ENCODE measurements around the gene TUT7. TPM values are rescaled to one million over a fixed set of nuclear protein-coding genes. Genes with fewer than 3 reads are reported as not detected.

The TUT7 gene
- total RNA-seq, 1 donor from 2014 or later, result 28.5 TPM

DNA sequence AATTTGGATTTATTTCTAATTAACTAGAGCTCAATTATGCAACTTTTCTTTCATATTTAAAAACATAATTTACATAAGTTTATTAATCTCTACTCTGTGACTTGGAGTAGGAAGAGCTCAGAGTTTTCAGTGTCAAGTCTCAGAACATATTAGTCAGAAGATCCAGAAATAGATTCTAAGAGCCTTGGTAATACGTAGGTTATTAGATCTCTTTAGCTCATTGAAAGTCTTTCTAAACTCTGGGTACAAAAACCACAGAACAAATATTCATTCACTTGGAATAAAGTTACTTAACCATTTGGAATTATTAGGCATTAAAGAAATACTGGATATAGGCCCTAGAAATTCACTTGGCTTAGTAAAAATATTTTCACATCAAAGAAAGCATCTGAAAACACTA is 45.5 kb downstream of the TUT7 start:
- no peak overlapping the region for H3K4me3 ChIP-seq
- DNase-seq (ENCODE audit: low spot score), result no peak
- H3K79me2 ChIP-seq (ENCODE audit: low read depth), result no peaks in the 10 kb centered on the region
- H3K4me1 ChIP-seq, result peaks cover 8% of the 10 kb centered on the region
- no peaks in the 10 kb centered on the region for H4K20me1 ChIP-seq (ENCODE audit: low read depth)
- Mint-ChIP-seq H3K36me3 (peaks cover 39% of the 10 kb centered on the region), H3K27ac (no peak overlapping the region), H3K4me3 (no peak overlapping the region), H3K27me3 (ENCODE audit: insufficient read depth, low read depth) (peaks cover 2% of the 10 kb centered on the region), H3K4me1 (peaks cover 3% of the 10 kb centered on the region), H3K9me3 (peaks cover 4% of the 10 kb centered on the region)
- H3K9me3 ChIP-seq (ENCODE audit: low read depth), result no peaks in the 10 kb centered on the region
- H3K4me2 ChIP-seq, result no peak overlapping the region
- no peaks in the 10 kb centered on the region for H3K27me3 ChIP-seq
- TF ChIP-seq EZH2phosphoT487 (IDR thresholded peaks at IDR 0.05), result no peak
- TF ChIP-seq CTCF (IDR thresholded peaks at IDR 0.05), result no peak
- TF ChIP-seq EZH2 (IDR thresholded peaks at IDR 0.05), result no peak
- peaks cover 26% of the 10 kb centered on the region for H3K36me3 ChIP-seq
- no peak overlapping the region for H3K9ac ChIP-seq
- H2AFZ ChIP-seq (replicated peaks), result no peak overlapping the region
- no peak overlapping the region for H3K27ac ChIP-seq
- peaks cover 3% of the 10 kb centered on the region for H3F3A ChIP-seq (ENCODE audit: low read depth)

- Histone ChIP-seq H3K9ac (no peak overlapping the region), H2AFZ (replicated peaks) (no peak overlapping the region), H3K79me2 (ENCODE audit: low read depth) (no peaks in the 10 kb centered on the region), H3K9me3 (ENCODE audit: low read depth) (no peaks in the 10 kb centered on the region), H3F3A (ENCODE audit: low read depth) (peaks cover 5% of the 10 kb centered on the region), H3K4me1 (peaks cover 13% of the 10 kb centered on the region), H3K36me3 (peaks cover 24% of the 10 kb centered on the region), H3K4me3 (no peak overlapping the region), H3K27me3 (no peaks in the 10 kb centered on the region), H3K27ac (peak overlapping the region; percentile 5), H4K20me1 (ENCODE audit: low read depth) (peaks cover 3% of the 10 kb centered on the region), H3K4me2 (no peak overlapping the region)
- no peaks in the 10 kb centered on the region for H3K9me3 Mint-ChIP-seq
- no peak for TF ChIP-seq CTCF (IDR thresholded peaks at IDR 0.05)
- no peak for TF ChIP-seq EZH2 (IDR thresholded peaks at IDR 0.05)
- no peak for TF ChIP-seq EZH2phosphoT487 (IDR thresholded peaks at IDR 0.05)
- H3K4me1 Mint-ChIP-seq, result peaks cover 6% of the 10 kb centered on the region
- peaks cover 27% of the 10 kb centered on the region for H3K36me3 Mint-ChIP-seq
- DNase-seq (ENCODE audit: low spot score), result no peak
- H3K4me3 Mint-ChIP-seq, result no peak overlapping the region
- H3K27me3 Mint-ChIP-seq (ENCODE audit: insufficient read depth, low read depth), result peaks cover 2% of the 10 kb centered on the region
- H3K27ac Mint-ChIP-seq, result peak overlapping the region; percentile 15
These were observed 49.9 kb downstream of the TUT7 start for GRCh38 chr9:86304236-86304730.

- TF ChIP-seq EZH2phosphoT487 (IDR thresholded peaks at IDR 0.05) (no peak), EZH2 (IDR thresholded peaks at IDR 0.05) (no peak), CTCF (IDR thresholded peaks at IDR 0.05) (no peak)
- Histone ChIP-seq H3K4me3 (no peak overlapping the region), H3K4me1 (peaks cover 13% of the 10 kb centered on the region), H3K9me3 (ENCODE audit: low read depth) (no peaks in the 10 kb centered on the region), H3K27me3 (no peaks in the 10 kb centered on the region), H3K27ac (no peak overlapping the region), H2AFZ (replicated peaks) (no peak overlapping the region), H3K9ac (no peak overlapping the region), H4K20me1 (ENCODE audit: low read depth) (peaks cover 3% of the 10 kb centered on the region), H3K36me3 (peaks cover 15% of the 10 kb centered on the region), H3K79me2 (ENCODE audit: low read depth) (no peaks in the 10 kb centered on the region), H3K4me2 (no peak overlapping the region), H3F3A (ENCODE audit: low read depth) (peaks cover 5% of the 10 kb centered on the region)
- no peak for DNase-seq (ENCODE audit: low spot score)
- Mint-ChIP-seq H3K27ac (no peak overlapping the region), H3K4me3 (no peak overlapping the region), H3K4me1 (peaks cover 6% of the 10 kb centered on the region), H3K27me3 (ENCODE audit: insufficient read depth, low read depth) (peaks cover 2% of the 10 kb centered on the region), H3K36me3 (peaks cover 24% of the 10 kb centered on the region), H3K9me3 (no peaks in the 10 kb centered on the region)
These were observed 50.8 kb downstream of the TUT7 start for GRCh38 chr9:86303316-86303975.
